DMS114 treated with DMSO at 0.1 percent for 48 hours (cell line): Measurements from ENCODE around the gene HES6.

Source experiments
- DNase-seq: peaks from one replicate; lab custom pipeline; 2025; ENCODE audit not compliant: unreplicated experiment; lab: John Stamatoyannopoulos, UW

Gene HES6, protein sequence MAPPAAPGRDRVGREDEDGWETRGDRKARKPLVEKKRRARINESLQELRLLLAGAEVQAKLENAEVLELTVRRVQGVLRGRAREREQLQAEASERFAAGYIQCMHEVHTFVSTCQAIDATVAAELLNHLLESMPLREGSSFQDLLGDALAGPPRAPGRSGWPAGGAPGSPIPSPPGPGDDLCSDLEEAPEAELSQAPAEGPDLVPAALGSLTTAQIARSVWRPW

DNA sequence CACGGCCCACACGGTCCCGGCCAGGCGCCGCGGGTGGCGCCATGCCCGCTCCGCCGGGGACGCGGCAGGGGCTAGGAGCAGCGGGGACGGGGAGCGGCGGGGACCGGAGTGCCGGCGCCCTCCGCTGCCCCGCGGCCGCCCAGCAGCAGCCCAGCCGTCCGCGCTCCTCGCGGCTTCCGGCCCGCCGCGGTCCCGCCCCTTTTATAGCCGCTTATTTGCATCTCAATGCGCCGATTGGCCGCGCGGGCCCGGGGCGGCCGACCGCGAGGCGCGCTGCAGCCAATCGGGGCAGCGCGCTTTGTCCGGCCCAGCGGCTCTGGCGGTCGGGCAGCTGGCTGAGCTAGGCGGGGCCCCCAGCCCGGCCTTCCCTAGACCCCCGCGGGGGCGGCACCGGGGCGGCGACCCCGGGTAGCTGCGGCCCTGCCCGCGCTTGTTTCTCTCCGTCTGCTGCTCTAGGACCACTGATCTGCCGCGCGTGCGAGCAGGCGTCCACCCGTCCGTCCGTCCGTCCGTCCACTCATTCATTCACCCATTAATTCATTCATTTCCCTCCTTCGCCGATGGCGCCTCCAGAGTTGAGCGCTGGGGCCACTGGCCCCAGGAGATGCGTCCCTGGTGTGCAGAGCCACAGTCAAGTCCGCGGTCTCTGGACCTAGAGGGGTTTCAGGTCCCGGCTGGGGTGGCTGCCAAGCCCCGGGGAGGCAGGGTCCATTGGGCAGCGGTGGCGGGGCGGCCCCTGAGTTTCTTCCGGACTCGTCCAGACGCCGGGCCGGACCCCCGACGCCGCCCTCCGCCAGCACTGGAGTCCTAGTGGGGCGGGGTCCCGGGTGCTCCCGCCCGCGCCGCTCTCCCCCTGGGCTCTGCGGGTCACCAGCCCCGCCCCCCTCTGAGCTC, at the start of gene HES6:
Gene HES6, minus strand, starts transcription at position 176 of the 894 bp plus-strand sequence. Its CDS starts 133 bp downstream, at position 43.
- DNase-seq, result peak; percentile 68

DNA sequence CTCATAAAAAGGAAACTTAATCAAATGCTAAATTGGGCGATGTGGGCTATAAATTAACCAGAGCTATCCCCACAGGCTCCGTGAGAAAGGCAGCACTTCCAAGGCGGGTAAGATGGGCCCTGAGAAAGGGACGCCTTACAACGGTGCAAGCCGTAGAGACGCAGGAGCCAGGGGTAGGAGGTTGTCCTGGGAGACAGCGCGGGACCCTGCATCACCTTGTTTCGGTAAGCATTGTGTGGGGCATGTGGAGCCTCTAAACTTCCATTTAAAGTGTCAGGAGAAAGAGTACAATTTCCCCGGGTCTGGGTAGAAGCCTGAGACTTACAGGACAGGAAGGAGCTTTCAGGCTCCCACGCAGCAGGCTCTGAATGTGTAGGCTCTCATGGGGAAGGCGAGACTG, 49.7 kb upstream of the HES6 start:
- no peak for DNase-seq

DNA sequence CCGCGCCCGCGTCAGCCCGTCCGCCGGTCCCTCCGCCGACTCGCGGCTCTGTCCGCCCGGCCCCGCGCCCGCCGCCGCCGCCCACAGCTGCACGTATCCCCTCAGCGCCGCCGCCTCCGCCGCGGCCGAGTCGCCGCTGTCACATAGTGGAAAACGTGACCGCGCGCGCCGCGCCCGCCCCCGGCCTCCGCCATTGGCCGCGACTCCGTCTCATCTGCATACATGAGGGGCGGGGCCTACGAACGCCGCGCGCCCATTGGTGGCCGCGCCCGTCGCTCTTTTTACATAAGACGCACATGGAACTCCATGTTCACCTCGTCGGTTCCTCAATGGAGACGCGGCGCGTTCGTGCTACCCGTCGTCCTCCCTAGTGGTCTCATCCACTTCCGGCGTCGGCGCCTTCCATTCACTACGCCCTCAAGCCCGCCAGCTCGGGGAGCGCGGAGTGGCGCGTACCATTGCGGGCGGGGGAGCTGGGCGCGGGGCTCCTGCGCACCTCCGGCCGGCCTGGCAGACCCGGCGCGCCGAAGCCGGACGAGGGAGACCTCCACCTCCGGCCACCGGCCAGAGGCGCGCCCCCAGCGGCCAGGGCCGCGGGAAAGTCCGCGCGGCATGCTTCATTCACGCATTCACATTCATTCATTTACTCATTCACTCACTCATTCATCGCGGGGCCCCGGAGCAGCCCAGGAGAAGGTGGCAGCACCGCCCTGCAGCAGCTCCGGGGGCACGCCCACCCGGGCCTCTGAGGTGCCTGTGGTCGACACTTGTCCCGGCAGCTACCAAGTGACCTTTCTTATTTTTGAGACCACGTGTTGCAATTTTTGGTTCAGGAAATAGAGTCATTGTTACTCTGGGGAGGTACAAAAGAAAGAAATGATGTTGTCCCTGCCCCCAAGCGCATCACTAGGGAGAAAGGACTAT, 49.1 kb upstream of the HES6 start:
- DNase-seq, result peak; percentile 89

DNA sequence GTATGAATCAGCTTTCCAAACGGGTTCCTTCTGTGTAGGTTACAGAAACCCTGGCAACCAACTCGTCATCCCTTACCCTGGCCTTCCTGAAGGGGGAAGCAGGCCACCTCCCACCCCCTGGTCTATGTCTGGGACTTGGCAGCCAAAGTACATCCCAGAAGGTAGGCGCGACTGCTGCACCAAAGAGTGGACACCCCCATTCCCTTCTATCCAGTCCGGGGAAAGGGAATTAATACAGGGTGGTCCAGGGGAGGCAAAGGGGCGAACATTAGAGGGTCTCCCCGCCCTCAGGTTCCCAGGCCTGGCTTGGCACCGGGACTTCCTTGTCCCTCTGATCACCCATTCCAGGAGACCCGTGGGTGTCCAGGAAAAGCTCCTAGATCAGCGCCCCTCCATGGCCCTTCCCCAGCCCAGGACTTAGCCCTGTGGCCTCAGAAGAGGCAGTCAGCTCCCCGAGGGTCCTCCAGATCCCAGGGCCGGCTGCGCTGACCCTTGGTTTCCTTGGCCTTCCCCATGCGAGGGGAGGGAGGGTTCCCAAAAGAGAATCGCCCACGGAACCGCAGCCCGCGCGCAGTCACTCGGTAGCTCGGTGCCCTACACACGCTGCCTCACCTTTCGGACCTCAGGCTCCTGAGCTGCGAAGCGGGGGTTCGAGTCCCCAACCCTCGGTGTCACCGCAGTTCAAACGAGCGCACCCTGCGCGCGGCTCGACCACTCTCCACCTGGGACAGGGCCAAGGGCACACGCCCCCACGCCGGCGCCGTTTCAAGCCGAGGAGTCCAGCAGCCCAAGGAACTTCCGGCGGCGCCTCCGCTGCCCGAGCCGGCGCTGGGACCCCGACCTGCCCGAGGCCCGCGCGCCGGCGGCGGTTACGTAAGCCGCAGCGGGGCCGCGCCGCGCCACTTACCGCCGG, 48.2 kb upstream of the HES6 start, which contains the start of gene PER2:
Gene PER2, minus strand, starts transcription at position 874 of the 913 bp plus-strand sequence. CDS start 10,674 bp downstream, outside the sequence.
- peak; percentile 14 for DNase-seq

DNA sequence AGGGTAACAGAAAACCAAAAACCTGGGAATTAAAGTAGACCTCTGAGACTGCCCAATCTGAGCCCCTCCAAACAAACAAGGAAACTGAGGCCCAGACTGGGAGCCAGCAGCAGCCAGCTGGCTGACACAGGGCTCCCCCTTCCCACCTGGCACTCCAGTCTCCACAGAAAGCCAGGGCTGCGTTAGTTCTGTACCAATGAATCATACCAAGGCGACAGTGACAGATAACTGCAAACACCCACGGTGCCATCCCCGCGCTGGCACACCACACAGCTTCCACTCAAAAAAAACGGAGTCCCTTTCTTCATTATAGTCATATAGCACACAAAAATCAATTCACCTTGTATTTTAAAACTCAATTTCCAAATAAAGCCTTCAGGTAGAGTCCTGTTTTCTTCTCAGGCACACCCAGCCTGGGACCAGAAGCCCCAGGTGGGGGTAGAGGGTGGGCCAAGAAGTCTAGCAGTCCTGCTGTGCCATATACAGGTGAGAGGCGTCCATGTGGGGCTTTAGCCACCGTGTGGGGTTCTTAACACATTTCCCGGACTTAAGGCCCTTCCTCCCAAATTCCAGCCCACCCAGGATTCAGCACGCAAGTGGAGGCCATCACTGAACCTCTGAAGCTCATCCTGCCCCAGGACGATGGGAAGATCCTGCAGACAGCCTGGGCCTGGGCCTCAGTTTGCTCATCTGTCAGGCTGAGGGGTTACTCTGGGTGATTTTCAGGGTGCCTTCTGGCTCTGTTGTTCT, 47.3 kb upstream of the HES6 start:
- no peak for DNase-seq

DNA sequence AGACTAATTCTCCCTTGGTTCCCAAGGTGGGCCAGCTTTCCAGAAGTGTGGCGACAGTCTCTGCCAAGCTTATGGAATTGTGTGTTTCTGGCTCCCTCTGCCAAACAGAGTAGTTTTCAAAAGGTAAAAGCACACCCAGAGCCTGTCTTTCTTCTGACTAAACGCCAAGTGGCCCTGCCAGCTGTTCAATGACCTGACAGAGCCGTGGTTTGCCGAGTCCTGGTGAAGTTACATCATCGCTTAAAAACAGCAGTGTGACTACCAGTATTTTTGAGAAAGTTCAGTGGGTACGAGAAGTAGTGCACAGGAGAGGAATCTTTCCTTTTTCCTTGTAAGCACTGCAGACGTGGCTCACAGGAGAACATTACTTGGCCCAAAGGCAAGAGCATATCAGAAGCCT, 46.7 kb upstream of the HES6 start:
- DNase-seq, result no peak

DNA sequence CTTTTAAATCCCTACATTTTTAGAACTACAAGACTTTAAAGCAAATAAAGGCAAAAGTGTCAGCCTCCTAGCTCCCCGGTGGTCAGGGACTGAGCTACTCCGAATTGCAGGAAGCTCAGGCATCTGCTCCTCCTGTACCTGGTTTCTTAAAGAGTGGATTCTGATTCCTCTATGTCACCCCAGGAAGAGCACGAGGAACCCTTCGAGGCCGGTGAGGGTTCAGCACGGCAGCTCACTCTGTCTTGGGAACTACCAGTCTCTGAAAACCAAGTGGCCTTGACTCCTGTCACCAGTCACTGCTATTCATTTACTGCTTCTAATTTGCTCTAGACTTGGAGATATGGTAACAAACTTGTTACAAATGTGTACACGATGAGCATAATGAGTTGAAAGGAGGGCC, 46.3 kb upstream of the HES6 start:
- DNase-seq, result no peak

DNA sequence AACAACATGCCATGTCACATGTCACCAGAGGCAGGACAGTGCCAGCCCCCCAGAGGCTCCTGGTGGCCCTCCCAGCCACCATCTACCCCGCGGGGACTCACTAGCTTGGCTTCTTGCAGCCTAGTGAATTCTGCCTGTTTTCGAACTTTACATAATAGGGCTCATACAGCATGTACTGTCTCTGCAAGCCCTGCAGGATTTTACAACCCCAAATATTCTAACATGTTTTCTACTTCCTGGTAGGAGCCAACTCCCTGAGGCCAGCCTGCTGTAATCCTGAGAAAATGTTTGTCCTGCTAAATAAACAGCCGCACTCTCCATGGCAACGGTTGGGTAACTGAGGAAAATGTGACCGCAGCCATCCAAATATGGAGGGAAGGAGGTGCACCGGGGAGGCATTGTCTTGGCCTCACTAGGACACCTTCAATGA, 45.8 kb upstream of the HES6 start:
- DNase-seq, result no peak

DNA sequence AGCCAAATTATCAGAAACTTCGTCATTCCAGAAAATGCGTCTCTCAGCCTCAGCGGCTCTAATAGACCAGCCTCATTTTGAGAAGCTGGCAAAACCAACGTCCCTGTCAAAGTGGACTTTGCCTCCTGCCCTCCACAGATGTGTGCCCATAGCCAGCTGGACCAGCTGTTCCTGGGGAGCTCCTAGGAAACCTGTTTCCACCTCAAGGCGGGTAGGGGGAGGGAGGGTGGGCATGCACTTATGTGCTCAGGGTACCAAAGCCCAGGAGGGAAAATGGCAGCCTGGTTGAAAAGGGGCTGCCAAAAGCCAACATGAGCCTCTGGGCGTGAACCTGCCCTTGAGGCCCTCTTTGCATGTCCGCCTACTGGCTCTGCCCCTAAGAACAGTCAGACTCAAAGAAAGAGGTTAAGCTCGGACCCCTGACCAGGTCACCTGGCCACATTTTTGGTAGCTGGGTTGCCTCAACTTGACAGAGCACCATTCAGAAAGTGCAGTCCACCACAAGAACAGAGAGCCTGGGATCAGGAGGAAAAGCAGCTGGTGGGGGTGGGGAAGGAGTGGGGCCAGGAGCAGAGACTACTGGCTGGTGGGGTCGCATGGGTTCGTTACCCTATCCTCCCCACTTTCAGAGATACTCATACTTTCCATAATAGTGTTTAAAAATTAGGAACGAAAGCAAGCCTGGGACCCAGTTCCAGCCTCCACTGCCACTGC, 45.1 kb upstream of the HES6 start:
- no peak for DNase-seq

DNA sequence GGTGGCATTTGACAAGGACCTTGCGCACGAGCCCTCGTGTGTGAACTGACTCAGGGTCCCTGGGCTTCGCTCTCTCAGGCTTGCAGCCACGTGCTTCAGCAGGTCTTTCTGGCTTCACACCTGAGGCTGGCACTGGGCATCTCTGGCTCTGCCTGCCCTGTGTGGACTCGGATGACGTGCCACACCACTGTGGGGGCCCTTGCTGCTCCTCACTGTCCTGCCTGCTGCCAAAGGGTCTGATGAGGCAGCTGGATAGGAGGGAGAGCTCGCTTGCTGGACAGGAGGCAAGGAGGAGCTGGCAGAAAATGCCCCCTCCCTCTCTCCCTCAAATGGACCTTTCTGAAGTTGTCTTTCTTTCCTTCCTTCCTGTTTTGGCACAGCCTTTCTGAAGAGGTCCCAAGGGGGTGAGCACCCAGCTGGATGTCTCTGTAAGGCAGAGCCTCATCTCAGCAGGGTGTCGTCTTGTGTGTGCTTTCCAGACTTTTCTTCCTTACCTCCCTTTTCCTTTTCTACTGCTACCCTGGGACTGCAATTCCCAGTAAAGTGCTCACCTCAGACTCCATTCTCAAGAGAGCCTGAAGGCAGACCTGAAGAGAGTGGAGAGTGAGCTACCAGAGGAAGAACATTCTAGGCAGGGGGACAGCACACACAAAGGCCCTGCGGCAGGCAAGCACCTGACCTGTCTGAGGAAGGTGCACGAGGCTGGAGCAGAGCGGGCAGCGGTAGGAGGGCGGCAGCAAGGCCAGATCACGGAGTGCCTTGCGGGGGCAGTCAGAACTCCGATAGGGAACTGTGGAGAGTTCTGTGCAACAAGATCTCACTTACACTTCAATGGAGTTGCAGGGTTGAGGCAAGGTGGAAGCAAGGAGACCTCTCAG, 43.3 kb upstream of the HES6 start:
- no peak for DNase-seq

DNA sequence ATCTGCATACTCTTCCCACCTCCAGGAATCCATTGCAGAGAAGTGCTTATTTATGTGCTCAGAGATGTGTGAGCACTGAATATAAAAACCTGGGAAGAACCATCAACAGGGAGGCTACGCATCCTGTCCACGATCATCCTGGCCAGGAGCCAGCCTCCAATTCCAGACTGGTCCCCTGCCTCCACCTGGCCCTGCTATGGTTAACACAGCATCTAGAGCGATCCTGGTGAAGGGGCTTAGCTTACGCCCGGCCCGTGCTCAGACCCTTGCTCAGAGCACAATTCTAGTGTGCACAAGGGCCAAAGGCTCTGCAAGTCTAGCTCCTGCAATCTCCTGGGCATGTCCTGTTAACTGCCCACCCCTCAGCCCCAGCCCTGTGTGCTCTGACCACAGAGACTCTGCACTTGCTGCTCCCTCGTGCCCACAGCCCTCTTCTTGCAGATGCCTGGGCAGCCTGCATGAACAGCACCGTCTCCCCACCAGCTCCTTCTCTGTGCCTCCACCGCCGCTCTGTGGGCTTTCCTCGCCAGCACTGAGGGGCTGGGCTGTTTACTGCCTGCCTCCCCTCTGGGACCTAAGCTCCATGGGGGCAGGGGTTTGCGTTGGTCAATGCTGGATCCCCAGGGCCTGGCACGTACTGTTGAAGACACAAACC, 42.1 kb upstream of the HES6 start:
- DNase-seq, result no peak

DNA sequence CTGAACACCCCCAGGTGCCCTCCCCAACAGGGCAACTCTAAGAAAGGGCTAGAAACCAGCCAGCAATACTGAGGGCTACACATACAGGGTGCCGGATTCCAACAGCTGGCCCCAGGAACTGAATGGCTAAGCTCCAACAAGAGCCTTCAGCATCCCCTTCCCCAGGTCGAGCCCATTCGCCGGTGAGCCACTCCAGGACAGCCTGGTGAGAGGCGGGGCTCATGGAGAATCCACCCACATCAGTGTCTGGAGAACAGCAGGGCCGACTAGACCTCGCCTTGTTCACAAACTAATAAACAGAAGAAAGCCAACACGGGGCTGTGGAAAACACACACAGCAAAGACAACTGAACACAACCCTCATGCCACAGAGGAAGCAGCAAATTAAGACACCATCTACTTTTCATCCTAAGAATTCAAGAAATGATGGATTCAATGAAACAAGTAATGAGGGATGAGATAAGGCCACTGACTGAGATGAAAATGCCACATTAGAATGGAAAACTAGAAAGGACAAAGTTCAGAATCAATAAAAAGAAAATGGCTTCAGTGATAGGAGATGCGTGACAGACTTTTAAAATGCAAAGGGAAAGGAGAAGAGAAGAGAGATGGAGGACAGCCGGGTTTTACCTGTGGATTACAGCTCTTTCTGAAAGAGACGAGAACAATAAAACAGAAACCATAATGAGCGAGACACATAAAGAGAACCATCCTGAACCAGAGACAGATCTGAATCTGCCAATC, 40.4 kb upstream of the HES6 start:
- DNase-seq, result no peak

DNA sequence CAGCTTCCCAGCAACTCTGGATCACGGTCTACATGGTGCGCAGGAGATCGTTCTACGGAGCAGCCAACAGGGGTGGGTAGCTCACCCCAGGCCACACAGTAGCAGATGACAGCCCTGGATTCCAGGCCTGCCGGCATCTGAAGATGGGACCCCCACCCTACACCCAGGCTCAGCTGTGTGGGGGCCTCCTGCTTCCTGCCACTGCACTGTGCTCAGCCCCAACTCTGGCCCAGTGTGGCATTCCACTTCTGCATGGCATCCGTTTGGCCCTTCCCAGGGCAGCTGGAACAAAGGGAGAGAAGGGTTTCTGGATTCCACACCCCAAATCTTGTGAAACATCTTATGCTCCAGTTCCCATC, 39.5 kb upstream of the HES6 start:
- DNase-seq, result no peak

DNA sequence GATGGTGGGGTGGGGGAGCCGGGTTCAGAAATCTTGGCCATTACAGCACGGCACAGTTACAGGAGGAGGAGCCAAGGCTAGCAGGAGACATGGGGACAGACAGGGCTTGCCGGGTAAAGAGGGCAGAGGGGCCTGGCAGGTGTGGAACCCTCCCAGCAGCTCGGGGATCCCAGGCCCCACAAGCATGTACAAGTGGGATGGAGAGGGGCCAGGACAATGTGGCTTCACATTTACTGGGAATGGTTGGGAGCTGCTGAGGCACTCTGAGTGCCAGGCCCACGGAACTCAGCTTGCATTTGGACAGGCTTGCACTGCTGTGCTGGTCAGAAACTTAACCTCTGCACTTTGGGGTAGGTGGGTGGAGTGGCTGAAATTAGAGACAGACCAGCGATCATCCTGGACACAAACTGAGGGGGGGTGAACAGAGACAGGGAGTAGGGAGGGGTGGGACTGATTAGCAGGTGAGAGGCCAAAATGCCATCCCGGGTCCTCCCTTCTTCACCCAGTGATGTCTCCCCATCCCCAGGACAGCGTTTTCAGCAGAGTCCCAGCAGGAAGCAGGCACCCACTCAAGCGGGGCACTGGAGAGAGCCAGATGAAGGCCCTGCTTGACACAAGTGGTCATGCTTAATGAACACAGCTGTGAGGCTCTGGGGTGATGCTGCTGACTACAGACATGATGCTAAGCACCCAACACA, 38.9 kb upstream of the HES6 start:
- no peak for DNase-seq

DNA sequence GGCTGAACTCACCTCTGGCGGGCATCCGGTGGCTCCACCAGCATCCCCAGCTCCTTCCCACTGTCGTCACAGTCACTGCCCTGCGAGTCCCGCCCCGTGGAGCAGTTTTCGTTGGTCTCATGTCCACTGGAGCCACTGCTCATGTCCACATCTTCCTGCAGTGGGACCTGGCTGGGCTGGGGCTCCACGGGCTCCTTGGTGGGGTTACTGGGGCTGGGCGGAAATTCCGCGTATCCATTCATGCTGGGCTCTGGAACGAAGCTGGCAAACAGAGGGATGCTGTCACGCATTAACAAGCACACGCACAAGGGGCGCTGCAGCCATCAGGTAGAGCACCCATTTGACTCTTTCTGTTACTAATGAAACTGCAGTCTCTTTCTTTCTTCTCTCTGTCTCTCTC, 37.9 kb upstream of the HES6 start:
- no peak for DNase-seq
